Measurements from ENCODE around the gene ADRA2C. TPM values are rescaled to one million over a fixed set of nuclear protein-coding genes. Genes with fewer than 3 reads are reported as not detected.
A peak's percentile ranks its signal among the peaks of the same experiment; 100 is the strongest.

Gene ADRA2C
- 1 to 10 TPM in 10 of 12 donors, not detected in 2; 1.2 to 2.7 (median 1.8) TPM for polyA plus RNA-seq (ENCODE audit: insufficient read length in 12 of 12)
- long read RNA-seq, donor 1, partial matches to known transcripts: 0 of 1 reads
- long read RNA-seq, donor 1, other reads (novel, unspliced or antisense): 0 of 1 reads
- long read RNA-seq, donor 2, partial matches to known transcripts: 0 of 1 reads
- long read RNA-seq, donor 2, other reads (novel, unspliced or antisense): 0 of 1 reads
- long read RNA-seq, donor 3: 0 reads
- long read RNA-seq, donor 4, partial matches to known transcripts: 0 of 1 reads
- long read RNA-seq, donor 4, other reads (novel, unspliced or antisense): 0 of 1 reads
- long read RNA-seq, donor 5, partial matches to known transcripts: 0 of 2 reads
- long read RNA-seq, donor 5, other reads (novel, unspliced or antisense): 0 of 2 reads
- long read RNA-seq, donor 6, partial matches to known transcripts: 0 of 1 reads
- long read RNA-seq, donor 6, other reads (novel, unspliced or antisense): 0 of 1 reads
- long read RNA-seq, donor 7, partial matches to known transcripts: 0 of 3 reads
- long read RNA-seq, donor 7, other reads (novel, unspliced or antisense): 0 of 3 reads
- long read RNA-seq, donor 8, partial matches to known transcripts: 0 of 4 reads
- long read RNA-seq, donor 8, other reads (novel, unspliced or antisense): 0 of 4 reads
- long read RNA-seq, donor 9, partial matches to known transcripts: 0 of 4 reads
- long read RNA-seq, donor 9, other reads (novel, unspliced or antisense): 0 of 4 reads
- long read RNA-seq, donor 10, transcript ADRA2C-201 (1 exons, 2,129 nt): major isoform, 5 of 5 reads
- long read RNA-seq, donor 10, partial matches to known transcripts: 0 of 5 reads
- long read RNA-seq, donor 10, other reads (novel, unspliced or antisense): 0 of 5 reads
- long read RNA-seq, donor 11: 0 reads

- no peak for DNase-seq
Observed at GRCh38 chr4:3766036-3766784, at the start of gene ADRA2C. Gene ADRA2C (plus strand): TSS chr4:3766385. CDS start chr4:3766607, 222 bp downstream.

GRCh38 chr4:3716631-3717235 lies 49.5 kb upstream of the ADRA2C start:
- no peak for DNase-seq

GRCh38 chr4:3717241-3717640 lies 48.9 kb upstream of the ADRA2C start:
- no peak for DNase-seq

GRCh38 chr4:3718462-3718861 lies 47.7 kb upstream of the ADRA2C start:
- DNase-seq: no peak

GRCh38 chr4:3719191-3719590 lies 47.0 kb upstream of the ADRA2C start:
- no peak for DNase-seq

- no peak for DNase-seq
Observed at GRCh38 chr4:3719836-3720235, 46.3 kb upstream of the ADRA2C start.

- DNase-seq: no peak
Observed at GRCh38 chr4:3720466-3720865, 45.7 kb upstream of the ADRA2C start.

- DNase-seq: no peak
Observed at GRCh38 chr4:3721186-3721585, 45.0 kb upstream of the ADRA2C start.

- DNase-seq: no peak
Observed at GRCh38 chr4:3721627-3722026, 44.6 kb upstream of the ADRA2C start.

GRCh38 chr4:3722446-3723231 lies 43.5 kb upstream of the ADRA2C start:
- DNase-seq: no peak

GRCh38 chr4:3723232-3723642 lies 42.9 kb upstream of the ADRA2C start:
- DNase-seq: no peak

- DNase-seq: no peak
Observed at GRCh38 chr4:3724319-3725231, 41.6 kb upstream of the ADRA2C start.

- no peak for DNase-seq
Observed at GRCh38 chr4:3725936-3726870, 40.0 kb upstream of the ADRA2C start.

- DNase-seq: no peak
Observed at GRCh38 chr4:3727847-3728469, 38.2 kb upstream of the ADRA2C start.

- DNase-seq: peak; percentile 64
Observed at GRCh38 chr4:3729188-3729881, 36.9 kb upstream of the ADRA2C start.

GRCh38 chr4:3729882-3730226 lies 36.3 kb upstream of the ADRA2C start:
- DNase-seq: no peak

- no peak for DNase-seq
Observed at GRCh38 chr4:3730422-3731190, 35.6 kb upstream of the ADRA2C start.
